Medulla oblongata (tissue), 1 donor: ENCODE data around the gene MCM3AP.
A peak's percentile ranks its signal among the peaks of the same experiment; 100 is the strongest.
"Not testable (repeated sequence)": the region's sequence is repeated elsewhere in the genome, so short reads cannot be mapped to it uniquely, and the experiment has no call there.

Experiments used
- DNase-seq: peaks from one replicate; pipeline ENCODE4 v3.0.0-alpha.2; 2015; ENCODE audit errors: extremely low spot score

Gene MCM3AP

DNA sequence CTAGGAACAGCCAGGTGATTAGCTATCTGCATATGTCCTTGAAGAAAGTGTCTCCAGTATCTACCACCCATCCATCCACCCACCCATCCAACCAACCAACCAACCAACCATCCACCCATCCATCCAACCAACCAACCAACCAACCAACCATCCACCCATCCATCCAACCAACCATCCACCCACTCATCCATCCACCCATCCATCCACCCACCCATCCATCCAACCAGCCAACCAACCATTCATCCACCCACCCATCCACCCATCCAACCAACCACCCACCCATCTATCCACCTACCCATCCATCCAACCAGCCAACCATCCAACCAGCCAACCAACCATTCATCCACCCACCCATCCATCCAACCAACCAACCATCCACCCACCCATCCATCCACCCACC lies 26.2 kb upstream of the MCM3AP start:
- DNase-seq, result no peak

DNA sequence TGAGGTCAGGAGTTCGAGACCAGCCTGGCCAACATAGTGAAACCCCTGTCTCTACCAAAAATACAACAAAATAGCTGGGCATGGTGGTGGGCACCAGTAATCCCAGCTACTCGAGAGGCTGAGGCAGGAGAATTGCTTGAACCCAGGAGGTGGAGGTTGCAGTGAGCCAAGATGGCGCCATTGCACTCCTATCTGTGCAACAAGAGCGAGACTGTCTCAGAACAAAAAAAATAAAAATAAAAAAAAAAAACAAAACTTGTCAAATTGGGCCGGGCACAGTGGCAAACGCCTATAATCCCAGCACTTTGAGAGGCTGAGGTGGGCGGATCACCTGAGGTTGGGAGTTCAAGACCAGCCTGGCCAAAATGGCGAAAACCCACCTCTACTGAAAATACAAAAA lies 24.8 kb upstream of the MCM3AP start:
- DNase-seq, result not testable (repeated sequence)

DNA sequence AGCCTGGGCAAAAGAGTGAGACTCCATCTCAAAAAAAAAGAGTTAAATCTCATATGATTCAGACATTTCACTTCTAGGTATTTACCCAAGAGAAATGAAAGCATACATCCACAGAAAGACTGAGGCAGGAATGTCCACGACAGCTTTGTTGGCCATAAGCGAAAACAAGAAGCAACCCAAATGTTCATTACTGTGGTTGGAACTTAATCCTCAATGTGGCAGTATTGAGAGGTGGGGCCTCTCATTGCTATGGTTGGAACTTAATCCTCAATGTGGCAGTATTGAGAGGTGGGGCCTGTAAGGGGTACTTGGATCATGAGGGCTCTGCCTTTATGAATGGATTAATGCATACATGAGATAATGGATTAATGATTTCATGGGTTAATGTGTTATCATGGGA lies 23.0 kb upstream of the MCM3AP start:
- DNase-seq, result no peak

DNA sequence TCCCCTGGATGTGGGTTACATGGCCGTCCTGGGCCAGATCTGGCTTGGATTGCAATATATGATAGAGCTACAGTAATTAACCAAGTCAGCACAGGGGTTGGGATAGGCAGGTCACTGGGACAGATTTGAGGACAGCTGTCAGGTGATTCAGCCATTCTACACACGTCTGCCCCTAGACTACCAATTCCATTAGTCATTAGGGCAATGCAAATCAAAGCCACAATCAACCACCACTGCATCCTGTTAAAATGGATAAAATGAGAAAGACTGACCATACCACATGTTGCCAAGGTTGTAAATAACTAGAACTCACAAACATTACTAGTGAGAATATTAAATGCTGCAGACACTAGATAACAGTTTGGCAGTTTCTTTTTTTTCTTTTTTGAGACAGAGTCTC lies 22.2 kb upstream of the MCM3AP start:
- no peak for DNase-seq

DNA sequence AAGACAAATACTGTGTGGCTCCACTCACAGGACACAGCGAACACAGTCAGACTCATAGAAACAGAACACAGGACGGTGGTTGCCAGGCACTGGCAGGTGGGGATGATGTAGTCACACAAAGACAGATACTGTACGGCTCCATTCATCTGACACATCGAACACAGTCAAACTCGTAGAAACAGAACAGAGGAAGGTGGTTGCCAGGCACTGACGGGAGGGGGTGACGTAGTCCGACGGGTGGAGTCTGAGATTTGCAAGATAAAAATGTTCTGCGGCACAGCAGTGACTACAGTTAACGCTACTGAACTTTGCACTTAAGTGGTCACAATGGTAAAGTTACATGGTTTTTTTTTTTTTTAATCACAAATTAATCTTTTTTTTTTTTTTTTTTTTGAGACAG lies 19.5 kb upstream of the MCM3AP start:
- peak; percentile 51 for DNase-seq

DNA sequence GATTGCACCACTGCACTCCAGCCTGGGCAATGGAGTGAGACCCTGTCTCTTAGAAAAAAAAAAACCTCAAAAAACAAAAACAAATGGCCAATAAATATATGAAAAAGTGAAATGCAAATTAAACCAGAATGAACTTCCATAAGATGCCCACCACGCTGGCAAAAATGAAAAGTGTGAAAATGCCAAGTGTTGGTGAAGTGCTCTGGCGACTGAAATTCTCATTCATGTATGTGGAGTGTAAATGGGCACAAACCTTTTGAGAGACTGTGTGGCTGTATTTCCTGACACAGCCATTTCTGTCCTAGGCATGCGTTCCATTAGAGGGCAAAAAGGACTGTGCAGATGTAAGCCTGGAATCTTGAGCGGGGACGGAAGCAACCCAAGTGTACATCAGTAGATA lies 19.0 kb upstream of the MCM3AP start:
- no peak for DNase-seq

DNA sequence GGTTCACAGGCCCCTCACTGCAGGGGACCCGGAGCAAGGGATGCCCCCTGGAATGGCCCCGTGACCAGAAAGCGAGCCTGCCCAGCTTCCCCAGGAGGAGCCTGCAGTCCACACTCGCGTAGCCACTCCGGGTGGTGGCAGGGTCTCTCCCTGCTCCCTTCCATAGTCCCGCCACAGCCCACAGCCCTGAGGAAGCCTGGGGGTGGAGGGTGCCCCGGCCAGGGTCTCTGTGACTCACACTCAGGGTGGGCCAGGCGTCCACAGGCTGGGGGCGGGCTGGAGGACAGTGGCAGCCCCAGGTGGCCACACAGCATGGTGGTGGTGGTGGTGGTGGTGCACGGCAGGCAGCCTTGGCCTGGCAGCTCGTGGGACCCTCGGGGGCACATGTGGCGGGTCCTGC lies 16.3 kb upstream of the MCM3AP start:
- no peak for DNase-seq

DNA sequence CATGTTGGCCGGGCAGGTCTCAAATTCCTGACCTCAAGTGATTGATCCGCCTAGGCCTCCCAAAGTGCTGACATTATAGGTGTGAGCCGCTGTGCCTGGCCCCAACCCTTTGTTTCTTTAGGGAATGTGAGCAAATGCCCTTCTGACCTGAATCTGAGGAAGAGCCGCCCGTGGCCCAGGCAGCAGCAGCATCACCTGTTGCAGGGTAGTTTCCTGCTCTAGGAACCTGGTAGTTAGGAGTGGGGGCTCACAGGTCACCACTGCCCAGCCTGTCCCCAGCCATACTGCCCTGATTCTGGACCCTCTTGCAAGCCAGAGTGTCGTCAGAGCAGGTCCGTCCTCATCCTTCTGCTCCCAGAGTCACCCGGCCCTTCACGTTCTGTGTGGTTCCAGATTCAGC lies 13.8 kb upstream of the MCM3AP start:
- DNase-seq, result no peak

DNA sequence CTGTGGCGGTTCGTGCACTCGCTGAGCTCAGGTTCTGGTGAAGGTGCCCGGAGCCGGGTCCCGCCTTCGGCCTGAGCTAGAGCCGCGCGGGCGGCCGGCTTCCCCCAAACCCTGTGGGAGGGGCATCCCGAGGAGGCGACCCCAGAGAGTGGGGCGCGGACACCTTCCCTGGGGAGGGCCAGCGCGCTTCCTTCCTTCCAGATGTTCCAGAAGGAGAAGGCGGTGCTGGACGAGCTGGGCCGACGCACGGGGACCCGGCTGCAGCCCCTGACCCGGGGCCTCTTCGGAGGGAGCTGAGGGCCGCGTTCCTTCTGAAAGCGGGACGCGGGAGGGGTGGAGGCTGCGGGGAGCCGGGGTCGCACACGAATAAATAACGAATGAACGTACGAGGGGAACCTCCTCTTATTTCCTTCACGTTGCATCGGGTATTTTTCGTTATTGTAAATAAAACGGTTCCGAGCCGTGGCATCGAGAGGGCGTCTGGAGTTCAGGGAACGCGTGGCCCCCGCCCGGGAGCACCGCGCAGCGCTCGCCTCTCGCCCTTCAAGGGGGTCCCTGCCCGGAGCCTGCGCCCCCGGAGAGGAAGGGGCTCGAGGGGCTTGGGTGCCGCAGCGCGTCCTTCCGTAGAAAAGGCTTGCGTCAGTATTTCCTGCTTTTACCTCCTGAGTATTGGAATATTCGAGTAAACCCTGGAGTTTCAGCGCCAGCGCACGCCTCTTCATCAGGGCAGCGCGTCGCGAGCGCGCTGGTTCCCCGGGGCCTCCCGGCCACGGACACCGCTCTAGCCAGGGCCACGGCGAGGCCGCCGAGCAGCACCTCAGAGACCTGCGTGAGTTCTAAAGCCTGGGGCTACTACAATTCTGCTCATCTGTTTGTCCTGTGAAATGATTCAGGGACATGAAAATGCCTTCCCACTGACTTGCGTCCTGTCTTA lies 12.2 kb upstream of the MCM3AP start:
- no peak for DNase-seq

DNA sequence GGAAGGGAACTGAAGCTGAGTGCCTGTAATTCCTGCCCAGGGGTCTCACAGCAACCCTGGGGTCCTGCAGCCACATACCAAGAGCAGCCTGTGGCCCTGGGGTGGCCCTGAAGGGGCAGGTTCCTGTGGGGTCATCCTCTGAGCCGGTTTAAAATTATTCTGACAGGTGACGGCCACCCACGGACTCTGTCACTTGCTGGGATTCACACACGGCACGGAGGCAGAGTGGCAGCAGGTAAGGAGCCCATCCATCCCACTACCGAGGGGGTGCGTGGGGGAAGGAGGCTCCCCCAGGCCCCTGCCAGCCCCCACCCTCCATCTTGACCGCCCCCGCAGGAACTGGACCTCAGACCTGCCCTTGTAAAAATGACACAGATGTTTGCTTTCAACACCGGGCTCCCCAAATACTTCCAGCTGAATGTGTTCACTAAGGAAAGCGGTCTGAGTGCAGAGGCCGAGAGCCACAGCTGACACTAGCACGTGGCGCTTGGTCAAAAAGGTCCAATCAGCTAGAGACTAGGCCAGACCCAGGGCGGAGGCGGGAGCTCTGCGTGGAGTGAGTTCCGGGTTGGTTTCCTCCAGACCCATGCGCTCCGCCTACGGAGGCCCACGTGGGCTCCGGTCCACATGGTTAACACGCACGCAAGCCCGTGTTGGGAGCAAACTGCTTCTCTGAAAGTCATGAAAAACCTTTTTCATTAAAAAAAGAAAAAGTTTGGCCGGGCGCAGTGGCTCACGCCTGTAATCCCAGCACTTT lies 10.8 kb upstream of the MCM3AP start:
- DNase-seq, result peak; percentile 79

DNA sequence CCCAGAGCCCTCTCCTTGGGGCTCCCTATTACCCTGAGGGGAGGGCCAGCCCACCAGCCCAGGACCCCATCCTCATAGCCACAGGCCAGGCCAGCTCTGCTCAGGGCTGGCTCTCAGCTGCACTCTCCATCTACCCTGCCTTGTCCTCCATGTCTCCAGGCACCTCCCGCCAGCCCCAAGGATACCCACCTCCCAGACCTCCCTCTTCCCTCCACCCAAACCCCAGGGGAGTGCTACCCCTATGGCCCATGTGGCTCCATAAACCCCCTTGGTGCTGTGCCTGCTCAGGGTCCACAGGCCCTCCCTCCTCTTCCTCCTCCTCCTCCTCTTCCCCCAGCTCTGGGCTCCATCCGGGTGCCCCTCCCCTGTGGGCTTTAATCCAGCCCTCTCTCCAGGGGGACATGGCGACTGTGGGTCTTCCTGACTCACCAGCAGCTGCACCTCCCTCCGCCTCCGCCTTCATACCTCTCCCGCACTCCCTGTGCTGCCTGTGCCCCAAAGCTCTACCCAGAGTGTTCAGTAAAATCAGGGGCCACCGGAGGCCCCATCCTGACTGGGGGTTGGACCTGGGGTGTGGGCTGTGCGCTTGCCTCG lies 9.9 kb upstream of the MCM3AP start:
- DNase-seq, result no peak

DNA sequence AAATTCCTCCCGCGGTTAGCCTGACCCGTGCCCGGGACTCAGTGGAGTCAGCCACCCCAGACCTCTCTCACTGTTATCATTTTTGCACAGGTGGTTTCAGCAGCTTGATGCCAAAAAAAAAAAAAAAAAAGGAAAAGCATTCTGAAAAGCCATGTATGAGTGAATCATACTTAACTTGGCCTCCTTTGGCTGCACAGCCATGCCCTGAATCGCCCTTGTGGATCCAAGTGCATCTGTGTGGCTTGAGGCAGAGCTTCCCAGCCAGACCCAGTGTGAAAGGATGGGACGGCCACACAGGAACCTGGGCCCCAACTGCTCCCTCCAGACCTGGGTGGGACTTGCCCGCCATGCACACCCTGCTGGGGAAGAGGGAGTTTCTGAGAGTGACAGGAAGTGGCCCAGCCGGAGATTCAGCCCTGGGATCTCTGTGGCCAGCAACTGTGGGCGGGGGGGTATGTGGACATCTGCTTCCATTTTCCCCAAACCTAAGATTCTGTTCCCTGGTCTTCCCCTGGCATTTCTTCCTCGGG lies 9.3 kb upstream of the MCM3AP start:
- DNase-seq, result no peak

DNA sequence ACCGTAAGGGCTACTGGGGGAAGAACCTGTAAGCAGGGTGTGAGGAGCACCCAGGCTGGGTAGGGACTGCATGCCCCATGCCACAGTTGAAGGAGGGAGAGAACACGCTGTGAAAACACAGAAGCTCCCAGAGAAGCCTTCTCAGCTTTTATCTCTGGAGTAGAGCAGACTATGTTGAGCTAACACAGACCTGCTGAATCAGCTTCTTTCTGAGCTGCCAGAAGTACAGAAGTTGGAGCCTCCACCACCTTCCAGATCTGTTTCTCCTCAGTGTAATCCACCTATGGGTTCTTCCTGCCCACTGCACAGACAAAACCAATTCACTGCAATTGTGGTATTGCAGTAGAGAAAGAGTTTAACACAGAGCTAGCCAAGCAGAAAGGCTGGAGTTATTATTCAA lies 6.2 kb upstream of the MCM3AP start:
- no peak for DNase-seq

DNA sequence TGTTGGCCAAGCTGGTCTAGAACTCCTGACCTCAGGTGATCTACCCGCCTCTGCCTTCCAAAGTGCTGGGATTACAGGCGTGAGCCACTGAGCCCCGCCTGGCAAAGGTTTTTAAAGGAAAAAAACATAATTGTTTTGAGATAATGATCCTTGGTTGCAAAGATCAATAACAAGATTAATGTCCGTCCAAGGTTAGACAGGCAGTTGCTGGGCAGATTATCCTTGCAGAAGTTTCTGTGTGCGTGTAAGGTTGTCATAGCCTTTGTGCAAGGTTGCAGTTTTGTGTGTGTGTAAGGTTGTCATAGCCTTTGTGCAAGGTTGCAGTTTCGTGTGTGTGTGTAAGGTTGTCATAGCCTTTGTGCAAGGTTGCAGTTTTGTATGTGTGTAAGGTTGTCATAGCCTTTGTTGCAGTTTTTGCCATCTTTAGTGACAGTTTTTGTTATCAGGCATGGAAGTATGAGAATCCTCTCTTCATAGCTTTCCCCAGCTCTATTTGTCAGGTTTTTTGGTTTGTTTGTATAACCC lies 4.3 kb upstream of the MCM3AP start:
- no peak for DNase-seq

DNA sequence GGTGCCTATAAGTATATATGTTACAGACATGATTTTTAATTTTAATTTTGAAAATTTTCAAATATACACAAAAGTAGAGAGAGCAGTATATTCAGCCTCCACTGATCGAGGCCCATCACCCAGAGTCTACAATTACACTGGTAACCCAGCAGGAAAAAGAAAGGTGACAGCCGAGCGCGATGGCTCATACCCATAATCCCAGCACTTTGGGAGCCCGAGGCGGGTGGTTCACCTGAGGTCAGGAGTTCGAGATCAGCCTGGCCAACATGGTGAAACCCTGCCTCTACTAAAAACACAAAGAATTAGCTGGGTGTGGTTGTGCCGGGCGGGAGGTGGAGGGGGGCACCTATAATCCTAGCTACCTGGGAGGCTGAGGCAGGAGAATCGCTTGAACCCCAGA lies 2.1 kb upstream of the MCM3AP start:
- DNase-seq, result no peak

DNA sequence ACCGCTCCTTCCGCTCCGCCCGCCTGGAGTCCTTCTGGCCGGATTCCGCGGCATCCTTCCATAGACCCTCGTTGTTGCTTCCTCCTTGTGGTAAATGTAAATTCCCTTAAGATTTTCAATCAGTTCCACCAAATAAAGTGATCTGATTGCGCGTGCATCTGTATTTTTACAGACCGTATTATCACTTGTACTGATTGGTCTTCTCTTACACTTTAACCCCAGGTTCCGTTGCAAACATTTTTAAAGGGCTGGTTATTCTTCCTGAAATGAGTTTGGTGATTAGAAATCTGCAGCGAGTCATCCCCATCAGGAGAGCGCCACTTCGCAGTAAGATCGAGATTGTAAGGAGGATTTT lies 1.2 kb upstream of the MCM3AP start:
- no peak for DNase-seq

DNA sequence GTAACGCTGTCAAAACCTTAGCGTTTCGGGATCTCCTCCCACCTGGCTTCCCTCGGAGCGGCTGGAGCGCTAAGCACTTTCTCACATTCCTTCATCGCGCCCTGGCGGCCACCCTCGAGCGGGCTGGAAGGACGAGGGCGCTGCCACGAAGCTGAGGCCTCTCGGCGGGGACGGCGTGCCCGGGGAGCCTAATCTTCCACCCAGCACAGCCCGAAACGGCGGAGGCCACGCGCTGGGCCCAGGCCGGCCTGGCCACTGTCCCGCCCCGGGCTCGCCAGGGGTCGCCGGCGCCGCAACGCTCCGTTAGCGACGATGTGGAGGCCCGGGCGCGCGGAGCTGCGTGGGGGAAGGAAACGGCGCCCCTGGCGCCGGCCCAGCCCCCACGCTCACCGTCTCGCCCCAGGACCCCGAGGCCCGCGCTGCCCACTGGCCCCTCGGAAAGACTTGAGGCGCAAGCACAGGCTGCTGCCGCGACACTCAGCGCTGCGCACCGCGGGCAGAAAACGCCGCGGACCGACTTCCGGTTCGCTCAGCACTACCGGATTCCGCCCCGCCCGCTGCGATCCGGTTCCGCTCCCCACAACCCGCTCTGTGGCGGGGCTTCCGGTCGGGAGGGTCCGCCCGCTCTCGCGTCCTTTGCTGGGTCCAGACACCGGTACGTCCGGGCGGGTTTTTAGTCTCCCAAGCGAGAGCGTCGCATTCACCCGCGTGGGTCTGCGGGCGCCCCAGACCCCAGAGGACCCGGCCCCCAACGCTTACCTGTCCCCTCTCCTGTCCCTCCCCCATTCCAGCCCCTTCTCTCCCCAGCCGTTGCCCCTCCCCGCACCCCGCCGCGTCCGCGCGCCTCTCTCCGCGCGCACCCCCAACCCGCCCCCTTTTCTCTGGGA lies 593 bp upstream of the MCM3AP start, which contains the start of gene YBEY:
Gene YBEY, plus strand, starts transcription at position 582 of the 887 bp plus-strand sequence. CDS start 572 bp downstream, outside the sequence.
- peak; percentile 84 for DNase-seq

DNA sequence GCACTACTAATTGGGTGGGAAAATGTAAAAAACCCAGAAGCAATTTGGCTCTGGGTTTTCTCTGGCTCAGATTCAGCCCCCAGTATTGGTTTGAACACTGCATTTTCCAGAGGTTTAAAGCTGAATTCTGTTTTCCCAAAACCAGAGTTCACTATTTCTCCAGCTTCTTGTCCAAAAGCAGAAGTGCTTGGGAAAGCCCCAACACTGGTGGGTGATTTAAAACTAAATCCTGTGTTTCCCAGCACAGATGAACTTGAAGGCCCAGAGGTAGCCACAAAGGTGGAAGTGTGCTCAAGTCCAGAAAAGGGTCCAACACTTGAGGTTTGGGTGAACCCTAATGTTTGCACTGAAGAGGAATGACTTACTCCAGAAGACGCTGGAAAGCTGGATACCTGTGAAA lies 678 bp downstream of the MCM3AP start:
- DNase-seq, result no peak

DNA sequence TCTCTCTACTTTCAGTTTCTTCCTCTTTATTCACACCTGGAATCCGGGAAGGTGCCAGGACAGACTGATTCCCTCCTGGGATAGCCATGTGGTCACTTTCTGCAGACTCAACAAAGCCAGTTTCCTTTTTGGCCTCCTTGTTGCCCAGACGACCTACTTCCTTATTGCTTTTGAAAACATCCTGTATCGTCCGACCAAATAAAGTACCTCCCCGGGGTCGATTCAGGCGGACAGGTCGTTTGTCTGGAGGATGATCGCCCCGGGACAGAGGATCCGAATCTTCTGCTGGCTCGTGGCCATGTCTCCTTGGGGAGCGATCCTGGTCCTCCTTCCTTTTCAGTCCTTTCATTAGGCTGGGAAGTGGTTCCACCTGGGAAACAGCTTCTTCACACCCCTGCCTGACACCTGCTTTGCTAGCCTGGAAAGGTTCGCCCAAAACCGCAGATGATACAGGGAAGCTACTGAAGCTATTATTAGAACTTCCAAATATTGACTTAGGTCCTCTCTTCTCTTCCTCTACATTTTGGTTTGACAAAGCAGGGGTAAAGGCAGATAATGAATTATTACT lies 1.2 kb downstream of the MCM3AP start:
- DNase-seq, result peak; percentile 33

DNA sequence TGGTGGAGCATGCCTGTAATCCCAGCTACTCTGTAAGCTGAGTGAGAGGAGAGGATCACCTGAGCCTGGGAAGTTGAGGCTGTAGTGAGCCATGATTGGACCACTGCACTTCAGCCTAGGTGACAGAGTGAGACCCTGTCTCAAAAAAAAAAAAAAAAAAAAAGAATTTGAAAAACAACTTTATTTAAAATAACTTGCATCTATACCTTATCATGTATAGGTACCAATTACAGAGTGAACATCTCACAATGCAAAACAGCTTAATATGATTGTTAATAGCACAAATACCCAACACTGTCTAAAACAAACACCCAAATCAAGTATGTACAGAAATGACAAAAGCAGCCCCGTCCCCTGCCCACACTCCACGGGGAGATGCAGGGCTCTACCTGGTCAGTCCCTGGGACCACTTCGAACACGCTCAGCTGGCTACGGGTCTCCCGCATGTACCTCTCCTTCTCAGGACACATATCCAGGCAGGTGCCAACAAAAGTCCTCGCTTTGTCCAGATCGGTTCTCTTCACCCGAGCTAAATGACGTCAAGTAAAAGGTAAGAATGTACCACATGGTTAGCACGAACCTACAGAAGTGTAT lies 10.5 kb downstream of the MCM3AP start:
- DNase-seq, result no peak
